OCI-M2 (cell line): Measurements from ENCODE around the gene STX16.
"Not testable (repeated sequence)": the region's sequence is repeated elsewhere in the genome, so short reads cannot be mapped to it uniquely, and the experiment has no call there.

Source experiments
- DNase-seq: peaks from one replicate; lab custom pipeline; 2025; ENCODE audit not compliant: unreplicated experiment; lab: John Stamatoyannopoulos, UW

STX16 gene

GRCh38 chr20:58636396-58636982, 14.6 kb upstream of the STX16 start:
- DNase-seq: no peak

DNA sequence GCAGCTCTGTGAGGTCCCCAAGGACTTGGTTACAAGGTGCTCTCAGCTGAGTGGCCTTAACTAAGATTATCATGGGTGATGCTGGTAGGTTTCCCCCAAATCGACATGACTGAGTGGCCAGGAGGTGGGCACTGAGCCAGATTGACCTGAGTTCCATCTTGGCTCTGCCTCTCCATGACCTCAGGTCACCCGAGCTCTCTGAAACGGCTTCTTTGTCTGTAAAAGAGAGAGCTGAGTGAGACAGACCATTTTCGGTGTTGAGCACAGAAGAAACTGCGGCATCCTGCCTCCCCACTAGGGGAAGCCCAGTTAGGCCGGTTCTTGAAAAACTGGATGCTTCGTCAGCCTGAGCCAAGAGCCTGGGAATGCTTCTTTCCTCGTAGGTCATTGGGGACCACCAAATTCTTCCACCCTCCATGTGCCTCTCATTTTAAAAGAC, 14.1 kb upstream of the STX16 start:
- DNase-seq: no peak

- DNase-seq: no peak
These were observed 13.4 kb upstream of the STX16 start for GRCh38 chr20:58637466-58638213.

DNA sequence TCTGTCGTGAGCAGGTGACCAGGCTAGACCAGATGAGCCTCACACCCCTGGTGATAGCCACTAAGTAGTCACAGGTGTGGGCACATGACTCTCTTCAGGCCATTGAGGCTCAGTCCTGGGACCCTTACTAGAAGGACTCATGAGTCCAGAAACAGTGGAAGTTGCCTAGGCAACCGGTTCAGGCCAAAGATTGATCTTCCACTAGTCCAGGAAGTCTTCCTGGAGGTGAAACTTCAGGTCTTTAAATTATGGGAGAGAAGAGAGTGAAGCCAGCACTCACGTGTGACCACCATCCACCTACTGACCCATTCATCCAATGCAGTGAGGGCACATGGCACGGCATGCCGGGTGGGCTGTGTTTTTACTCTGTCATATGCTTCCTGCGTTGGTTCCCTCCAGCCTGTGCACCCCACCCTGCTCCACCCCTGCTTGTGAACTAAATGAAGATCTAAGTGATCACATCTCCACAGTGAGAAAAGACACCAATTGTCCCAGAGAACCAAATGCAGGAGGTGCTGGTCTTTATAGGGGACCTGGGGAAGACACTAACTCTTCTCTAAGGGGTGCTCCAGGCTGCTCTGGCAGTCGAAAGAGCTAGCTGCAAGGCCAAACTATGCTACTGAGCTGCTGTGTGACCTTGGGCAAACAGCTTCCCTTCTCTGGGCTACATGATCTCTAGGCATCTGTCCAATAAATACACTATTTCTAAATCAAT, 12.5 kb upstream of the STX16 start:
- no peak for DNase-seq

DNA sequence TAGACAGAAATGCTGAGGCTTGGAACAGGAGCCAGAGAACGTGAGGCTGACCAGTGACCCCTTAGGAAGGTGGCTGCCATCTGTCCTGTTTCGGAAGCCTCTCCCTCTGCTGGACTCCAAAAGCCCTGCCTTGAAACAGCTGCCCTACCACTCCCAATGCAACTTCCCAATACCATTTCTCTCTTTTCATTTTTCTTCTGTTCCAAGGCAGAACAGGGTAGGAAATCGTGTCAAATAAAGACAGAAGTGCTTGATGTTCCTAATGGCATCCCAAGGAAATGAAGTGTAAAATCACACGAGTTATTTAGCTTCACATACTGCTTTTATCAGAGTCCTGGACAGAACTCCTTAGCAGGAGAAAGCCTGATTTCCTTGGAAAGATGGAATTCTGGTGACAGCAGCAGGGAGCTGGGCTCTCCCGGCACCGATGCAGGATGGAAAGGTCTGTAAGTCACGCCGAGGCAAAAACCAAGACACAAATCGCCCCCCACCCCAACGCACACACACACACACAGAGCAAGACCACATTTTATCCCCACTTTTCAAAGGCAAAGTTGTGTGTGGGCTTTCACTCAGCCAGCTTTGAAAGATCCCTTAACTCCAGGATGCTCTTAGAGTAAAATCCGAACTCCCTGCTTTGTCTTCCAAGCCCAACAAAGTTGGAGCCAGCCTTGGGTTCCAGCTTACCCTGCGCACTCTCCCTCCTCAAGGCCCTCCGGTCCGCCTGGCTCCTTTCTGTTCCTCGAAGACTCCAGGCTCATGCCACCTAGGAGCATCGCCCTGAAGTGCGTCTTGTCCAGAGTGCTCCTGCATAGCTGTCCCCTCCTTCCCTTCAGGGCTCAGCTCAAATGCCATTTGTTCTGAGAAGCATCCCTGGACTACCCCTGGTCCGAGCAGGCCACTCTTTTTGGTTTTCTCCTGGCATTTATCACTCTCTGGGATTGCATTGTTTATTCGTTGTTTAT, 11.6 kb upstream of the STX16 start:
- no peak for DNase-seq

DNA sequence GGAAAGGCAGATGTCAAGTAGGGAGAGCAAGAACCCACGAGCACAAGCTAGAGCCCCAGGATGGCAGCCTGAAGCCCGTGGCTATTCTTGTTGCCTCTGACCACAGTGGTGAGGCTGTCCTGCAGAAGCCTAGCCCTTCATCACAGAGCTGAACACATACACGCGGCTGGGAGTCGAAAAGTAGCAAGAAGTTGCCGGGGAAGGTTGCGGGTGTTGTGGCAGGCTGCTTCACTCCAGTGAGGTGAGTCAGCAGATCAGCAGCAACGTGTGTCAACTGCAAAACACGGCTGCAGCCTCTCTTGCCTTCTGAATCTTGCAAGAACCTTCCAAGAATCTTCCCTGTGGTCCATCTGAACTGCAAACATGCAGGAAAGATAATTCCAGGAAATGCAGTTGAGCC, 10.6 kb upstream of the STX16 start:
- DNase-seq: no peak

- DNase-seq: no peak
These were observed 8.6 kb upstream of the STX16 start for GRCh38 chr20:58642441-58642840.

GRCh38 chr20:58642896-58643295, 8.2 kb upstream of the STX16 start:
- DNase-seq: not testable (repeated sequence)

DNA sequence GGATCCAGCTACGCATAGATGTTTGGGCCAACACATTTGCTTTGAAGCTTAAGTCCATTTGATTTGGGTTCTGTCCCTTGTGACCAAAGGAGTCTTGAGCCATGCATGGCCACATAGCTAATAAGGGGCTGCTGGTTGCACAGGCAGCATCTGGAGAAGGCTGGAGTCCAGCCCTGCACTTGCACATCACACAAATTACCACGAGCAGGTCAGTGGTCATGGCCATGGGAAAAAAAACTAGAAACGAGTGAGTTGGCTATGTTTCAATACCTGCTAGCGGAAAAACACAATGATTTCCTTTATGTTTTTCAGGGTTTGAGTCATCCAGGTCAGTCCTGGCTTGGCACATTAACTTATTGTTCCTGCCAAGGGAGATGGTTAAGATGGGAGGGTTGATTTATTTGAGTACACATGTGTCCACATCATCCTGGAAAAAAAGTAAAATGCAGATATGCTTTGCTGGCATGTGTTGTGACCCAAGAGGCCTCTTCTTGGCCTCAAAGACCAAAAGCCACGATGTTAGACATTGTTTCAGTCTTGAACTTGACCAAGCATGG, 5.6 kb upstream of the STX16 start:
- no peak for DNase-seq

DNA sequence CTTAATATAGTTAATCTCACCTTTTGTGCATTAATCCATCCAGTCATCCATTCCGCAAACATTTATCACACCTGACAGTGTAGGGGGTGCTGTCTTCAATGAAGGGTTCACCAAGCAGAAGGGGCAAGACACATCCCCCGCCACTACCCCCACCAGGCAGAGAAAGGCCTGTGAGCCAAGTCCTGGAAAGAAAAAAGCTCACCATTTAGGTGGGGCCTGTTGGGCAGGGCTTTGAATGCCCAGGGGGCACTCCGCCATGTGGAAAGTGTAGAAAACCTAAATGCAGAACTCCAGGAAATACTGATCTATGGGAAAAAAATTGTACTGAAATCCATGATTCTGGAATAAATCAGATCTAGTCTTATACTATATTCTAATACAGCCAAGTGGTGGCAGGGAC, 4.8 kb upstream of the STX16 start:
- DNase-seq: no peak

GRCh38 chr20:58646703-58647102, 4.4 kb upstream of the STX16 start:
- DNase-seq: no peak

DNA sequence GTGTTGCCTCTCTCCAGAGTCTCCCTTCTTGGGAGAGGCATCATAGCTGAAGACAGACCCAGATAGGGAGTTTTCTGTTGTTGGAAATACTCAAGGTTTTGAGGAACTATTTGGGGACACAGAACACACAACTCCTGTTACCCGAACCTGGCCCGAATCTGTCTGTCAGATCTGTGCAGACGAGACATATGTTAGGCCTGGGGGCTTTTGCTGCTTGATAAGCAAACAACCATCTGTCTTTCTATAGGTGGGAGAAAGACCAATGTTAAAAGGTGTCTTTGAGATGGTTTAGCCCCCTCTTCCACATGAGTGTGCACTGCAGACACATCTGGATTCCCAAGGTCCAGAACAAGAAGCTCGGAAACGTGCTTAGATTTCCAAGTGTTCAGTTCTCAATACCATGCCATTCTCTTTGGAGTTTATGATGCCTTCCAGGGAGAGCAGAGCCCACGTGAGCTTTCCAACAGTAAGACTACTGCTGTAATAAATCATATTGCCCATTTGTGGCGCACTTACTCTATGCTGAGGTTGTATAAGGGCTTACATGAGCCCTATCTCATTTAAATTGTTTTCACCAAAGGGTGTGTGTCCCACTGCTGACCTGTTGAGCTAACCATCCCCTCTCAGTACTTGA, 3.8 kb upstream of the STX16 start:
- DNase-seq: no peak

- no peak for DNase-seq
These were observed 3.1 kb upstream of the STX16 start for GRCh38 chr20:58647796-58648501.

GRCh38 chr20:58648502-58648825, 2.6 kb upstream of the STX16 start:
- DNase-seq: not testable (repeated sequence)

DNA sequence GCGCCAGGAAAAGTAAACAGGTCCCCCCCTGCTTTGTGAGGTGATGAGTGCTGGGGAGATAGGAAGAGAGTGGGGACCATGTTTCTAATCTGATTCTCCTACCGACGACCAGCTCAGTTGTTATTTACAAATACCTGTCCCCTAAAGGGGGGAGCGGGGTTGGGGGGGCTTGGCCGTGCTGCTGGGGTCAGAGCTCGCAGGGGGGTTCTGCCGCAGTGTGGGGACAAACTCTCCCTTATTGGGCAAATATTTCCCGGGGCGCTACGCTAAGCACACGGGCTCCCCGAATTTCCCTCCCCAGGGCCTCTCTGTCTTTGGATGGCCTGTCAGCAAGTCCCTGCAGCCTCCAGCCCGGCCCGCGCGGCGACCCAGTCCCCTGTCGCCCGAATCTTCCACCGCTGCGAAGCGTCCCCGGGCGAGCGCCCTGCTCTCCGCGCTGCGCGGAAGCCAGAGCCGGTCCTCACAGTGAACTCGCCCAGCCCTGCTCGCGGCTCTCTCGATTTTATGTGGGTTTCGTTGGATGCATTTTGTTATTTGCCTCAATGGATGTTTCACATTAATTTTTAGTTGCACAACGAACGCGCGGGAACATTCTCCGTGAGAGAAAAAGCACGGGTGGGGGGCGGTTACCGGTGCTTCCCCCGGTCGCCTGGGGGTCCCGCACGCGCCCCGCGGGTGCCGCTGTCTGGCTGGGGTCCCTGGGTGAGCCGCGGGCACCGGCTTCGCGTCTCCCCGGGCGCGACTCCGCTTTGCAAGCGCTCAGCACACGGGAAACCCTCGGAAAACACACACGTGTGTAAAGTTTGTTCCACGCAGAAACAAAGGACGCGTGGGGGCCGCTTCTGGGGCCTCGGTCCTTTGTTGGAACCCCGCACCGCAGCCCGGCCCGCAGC, 1.5 kb upstream of the STX16 start:
- DNase-seq: no peak

- no peak for DNase-seq
These were observed 805 bp upstream of the STX16 start for GRCh38 chr20:58650181-58650775.

GRCh38 chr20:58651559-58651945, 469 bp downstream of the STX16 start:
- DNase-seq: no peak

DNA sequence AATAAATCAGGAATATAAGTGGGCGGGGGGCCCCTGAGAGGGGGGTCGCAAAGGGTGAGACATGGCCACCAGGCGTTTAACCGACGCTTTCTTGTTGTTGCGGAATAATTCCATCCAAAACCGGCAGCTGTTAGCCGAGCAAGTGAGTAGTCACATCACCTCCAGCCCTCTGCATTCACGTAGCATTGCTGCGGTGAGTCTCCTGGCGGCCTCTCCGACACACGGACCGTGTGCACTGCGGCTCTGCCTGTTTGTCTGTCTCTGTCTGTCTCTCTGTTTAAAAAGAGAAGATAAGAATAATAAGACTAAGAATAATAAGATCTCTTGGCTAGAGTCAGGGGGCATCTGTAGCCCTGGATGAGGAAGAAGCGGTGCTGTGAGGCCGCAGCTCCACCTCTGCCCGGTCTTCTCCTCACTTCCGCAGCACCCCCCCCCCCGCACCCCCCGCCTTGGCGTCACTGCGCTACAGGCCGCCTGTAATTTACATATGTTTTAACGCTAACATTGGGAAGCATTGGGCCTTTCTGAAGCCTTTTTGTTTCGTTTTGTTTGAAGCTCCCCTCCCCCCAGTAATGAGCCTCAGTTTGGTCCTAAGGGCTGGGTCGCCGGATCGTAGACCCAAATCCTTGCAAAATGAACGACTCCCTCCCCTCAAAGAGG, 993 bp downstream of the STX16 start:
- no peak for DNase-seq
